HL-60 (cell line): ENCODE results near the gene NRAP.

Experiments
- GABPA ChIP-seq: IDR thresholded peaks from 2 replicates; pipeline ENCODE4 v1.6.1; 2012; ENCODE audit warnings: low read depth
- TF ChIP-seq, protein P1 (sequence below): IDR thresholded peaks from one replicate; pipeline ENCODE4 v1.5.1; 2011; ENCODE audit warnings: low read length, control low read depth, inconsistent platforms; ENCODE audit not compliant: insufficient read depth

DNA sequence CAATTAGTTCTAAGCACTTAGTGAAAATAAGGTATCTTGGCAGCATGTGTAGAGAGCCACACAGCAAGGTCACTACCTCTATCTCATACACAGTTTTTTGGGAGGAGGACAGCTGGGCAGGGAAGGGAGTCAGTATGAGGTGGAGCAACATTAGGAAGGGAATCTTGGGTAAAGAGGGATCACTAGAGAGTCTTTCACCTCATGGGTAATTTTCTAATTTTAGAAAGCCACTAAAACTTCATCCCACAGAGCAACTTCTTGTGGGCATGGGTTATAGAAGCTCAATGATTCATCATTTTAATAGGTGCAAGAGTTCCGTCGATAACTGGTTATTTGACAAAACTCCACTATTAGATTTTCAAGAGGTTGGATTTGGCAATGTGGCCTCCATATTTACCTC, 2.5 kb downstream of the NRAP start:
- TF ChIP-seq, protein P1, sequence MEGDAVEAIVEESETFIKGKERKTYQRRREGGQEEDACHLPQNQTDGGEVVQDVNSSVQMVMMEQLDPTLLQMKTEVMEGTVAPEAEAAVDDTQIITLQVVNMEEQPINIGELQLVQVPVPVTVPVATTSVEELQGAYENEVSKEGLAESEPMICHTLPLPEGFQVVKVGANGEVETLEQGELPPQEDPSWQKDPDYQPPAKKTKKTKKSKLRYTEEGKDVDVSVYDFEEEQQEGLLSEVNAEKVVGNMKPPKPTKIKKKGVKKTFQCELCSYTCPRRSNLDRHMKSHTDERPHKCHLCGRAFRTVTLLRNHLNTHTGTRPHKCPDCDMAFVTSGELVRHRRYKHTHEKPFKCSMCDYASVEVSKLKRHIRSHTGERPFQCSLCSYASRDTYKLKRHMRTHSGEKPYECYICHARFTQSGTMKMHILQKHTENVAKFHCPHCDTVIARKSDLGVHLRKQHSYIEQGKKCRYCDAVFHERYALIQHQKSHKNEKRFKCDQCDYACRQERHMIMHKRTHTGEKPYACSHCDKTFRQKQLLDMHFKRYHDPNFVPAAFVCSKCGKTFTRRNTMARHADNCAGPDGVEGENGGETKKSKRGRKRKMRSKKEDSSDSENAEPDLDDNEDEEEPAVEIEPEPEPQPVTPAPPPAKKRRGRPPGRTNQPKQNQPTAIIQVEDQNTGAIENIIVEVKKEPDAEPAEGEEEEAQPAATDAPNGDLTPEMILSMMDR: no peak
- TF ChIP-seq GABPA: no peak
